AG09319 (cell line): ENCODE results near the gene LCN2.

Experiments used
- DNase-seq: peaks from one replicate; pipeline ENCODE4 v3.0.0-alpha.2; 2010; ENCODE audit warnings: low read depth; ENCODE audit errors: extremely low read depth
- TF ChIP-seq, protein P1 (sequence below): IDR thresholded peaks from 2 replicates; pipeline ENCODE4 v1.5.1; 2011; ENCODE audit warnings: low read depth, mild to moderate bottlenecking, inconsistent platforms, low read length, moderate library complexity

Gene LCN2

DNA sequence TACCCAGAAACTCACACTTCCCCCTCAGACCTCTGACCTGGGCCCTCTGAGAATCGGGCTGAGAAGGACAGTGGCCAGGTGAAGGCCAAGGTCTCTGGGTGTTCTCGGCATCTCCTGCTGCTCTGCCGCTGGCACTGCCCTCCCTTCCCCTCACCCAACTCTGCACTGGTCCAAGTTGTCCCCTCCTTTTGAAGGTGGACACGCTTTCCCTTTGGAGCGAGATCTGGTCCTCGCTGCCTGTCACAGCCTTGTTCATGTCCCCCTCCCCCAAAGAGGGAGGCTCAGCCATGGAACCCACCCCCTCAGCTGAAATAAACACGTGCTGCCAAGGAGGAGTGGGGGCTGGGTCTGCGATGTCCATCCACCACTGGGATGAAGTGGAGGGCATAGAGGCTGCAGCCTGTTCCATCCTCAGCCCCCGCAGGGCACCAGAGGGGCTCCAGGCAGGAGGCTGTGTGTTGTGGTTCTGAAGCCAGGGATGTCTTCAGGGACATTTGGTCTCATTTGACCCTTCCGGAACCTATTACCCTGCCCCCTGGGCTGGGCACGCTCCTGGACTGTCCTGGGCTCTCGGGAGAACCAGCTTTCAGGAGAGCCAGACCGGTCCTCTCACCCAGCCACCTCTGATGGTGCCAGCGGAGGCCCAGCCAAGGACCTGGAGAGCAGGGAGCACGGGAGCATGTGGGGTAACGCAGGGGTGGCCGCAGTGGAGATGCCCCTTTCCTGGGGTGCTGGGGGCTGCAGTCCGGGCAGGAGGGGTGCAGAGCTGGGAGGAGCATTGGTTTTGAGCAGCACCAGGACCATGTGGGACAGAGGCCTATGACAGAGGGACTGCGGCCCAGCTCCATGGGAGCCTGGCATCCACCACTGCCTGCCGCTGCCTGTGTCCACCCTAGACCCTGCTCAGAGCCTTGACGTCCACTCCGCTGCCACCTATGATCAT lies 4.7 kb upstream of the LCN2 start:
- TF ChIP-seq, protein P1, sequence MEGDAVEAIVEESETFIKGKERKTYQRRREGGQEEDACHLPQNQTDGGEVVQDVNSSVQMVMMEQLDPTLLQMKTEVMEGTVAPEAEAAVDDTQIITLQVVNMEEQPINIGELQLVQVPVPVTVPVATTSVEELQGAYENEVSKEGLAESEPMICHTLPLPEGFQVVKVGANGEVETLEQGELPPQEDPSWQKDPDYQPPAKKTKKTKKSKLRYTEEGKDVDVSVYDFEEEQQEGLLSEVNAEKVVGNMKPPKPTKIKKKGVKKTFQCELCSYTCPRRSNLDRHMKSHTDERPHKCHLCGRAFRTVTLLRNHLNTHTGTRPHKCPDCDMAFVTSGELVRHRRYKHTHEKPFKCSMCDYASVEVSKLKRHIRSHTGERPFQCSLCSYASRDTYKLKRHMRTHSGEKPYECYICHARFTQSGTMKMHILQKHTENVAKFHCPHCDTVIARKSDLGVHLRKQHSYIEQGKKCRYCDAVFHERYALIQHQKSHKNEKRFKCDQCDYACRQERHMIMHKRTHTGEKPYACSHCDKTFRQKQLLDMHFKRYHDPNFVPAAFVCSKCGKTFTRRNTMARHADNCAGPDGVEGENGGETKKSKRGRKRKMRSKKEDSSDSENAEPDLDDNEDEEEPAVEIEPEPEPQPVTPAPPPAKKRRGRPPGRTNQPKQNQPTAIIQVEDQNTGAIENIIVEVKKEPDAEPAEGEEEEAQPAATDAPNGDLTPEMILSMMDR = no peak
- DNase-seq = no peak

GRCh38 chr9:128145536-128145935 lies 3.7 kb upstream of the LCN2 start:
- TF ChIP-seq, protein P1 = no peak
- no peak for DNase-seq

DNA sequence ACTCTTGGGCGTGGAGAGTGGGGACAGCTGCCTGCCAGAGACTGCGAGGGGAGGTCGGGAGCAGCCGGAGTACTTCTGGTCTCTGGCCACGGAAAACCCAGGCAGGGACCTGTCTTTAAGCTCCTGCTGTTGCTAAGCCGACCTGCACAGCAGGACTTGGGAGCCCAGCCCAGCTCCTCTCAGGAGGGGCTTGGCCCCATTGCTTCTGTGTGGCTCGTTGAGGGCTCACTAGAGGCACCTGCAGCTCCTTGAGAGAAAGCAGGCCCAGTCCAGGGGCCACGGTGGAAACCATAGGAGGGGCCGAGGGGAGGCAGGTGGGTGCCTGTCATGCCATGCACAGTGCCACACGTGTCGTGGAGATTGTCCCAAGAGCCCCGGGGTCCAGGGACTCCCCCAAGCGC lies 3.3 kb upstream of the LCN2 start:
- TF ChIP-seq, protein P1 = no peak
- no peak for DNase-seq

DNA sequence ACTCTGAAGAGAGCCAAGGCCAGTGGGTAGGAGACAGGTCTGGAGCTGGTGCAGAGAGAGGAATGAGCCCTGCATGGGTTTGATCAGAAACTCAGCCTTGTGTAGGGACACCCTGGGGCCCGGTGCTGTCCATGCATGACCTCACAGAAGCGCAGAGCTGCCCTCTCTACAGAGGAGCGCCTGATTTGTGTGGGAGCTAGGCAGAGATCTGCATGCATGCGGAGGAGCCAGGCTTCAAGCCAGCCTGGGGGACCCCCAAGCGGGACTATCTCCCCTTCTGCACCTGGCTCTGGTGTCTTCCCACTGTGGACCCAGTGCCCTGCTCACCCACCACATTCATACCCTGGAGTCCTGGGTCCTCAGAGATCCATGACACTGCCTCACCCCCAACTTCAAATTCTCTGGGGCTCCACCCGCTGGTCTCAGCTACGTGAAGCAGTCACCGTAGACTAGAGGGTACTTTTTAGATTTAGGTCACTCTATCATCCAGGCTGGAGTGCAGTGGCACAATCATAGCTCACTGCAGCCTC lies 2.6 kb upstream of the LCN2 start:
- no peak for DNase-seq
- TF ChIP-seq, protein P1 = no peak

DNA sequence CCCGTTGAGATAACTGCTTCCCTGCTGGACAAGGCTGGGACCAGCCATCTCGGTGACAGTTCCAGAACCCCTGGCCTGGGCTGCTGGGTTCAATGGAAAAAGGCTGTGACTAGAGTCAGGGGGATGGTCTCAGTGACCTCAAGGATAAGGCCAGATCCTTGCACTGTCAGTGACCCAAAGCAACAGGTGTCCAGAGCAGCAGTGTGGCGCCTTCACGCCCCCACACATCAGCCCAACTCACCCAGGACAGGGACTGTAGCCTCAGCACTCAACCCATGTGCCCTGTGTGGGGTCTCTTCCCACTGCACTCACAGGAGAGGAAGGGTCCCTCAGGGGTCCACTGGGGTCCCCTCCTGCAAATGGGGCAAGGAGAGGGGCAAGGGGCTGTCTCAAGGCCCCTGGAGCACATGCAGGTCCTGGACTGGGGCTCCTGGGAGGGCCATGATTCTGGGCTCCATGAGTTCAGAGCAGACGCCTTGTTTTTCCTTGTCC lies 698 bp upstream of the LCN2 start:
- TF ChIP-seq, protein P1 = no peak
- DNase-seq = no peak

DNA sequence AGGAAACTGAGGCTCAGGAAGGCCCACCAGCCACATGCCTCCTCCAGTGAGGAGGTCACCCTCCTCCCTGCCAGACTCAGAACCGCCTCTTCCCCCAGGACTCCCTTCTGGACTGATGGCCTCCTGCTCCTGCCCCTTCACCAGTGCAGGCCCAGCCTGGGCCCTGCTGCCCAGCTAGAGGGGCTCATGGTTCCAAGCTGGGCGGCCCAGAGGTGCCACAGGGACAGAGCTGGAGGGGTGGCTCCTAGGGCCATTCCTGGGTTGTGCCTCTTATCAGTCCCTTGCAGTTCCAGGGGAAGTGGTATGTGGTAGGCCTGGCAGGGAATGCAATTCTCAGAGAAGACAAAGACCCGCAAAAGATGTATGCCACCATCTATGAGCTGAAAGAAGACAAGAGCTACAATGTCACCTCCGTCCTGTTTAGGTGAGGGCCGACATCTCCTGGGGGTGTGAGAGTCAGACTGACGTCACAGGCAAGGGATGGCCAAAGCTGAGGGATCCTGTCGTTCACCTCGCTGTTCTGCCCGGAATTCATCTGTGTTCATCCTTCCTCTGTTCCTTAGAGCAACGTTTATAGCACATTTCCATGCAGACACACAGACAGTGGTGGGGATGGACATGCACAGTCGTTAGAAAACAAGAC lies 819 bp downstream of the LCN2 start:
- TF ChIP-seq, protein P1 = no peak

More for the DNA sequence above, 819 bp downstream of the LCN2 start:
- no peak for DNase-seq
